Thyroid gland (tissue), 4 donors: ENCODE results near the gene HOXD12.

ENCODE experiments used
- CTCF ChIP-seq, 6 experiments: fragments of 200-600 bp in 3 of 6; fragments of 450-650 bp in 3 of 6; sonication (generic) in 3 of 6; IDR thresholded peaks; one replicate each; pipeline ENCODE4 v1.5.1; 2016 to 2019; ENCODE audit warnings: antibody characterized with exemption in 6 of 6, mild to moderate bottlenecking in 2 of 6, inconsistent platforms in 1 of 6, moderate library complexity in 1 of 6
- POLR2A ChIP-seq, 2 donors: fragments of 450-650 bp; IDR thresholded peaks; one replicate each; pipeline ENCODE4 v1.6.1; 2017; ENCODE audit warnings: antibody characterized with exemption in 2 of 2, mild to moderate bottlenecking in 2 of 2, moderate library complexity in 1 of 2

- no peak for TF ChIP-seq POLR2A (IDR thresholded peaks at IDR 0.05)
- TF ChIP-seq CTCF (IDR thresholded peaks at IDR 0.05): no peak
These were observed 34.4 kb downstream of the HOXD12 start for GRCh38 chr2:176134035-176134434.
